Measurements from ENCODE around the gene PAM.

The PAM gene

DNA sequence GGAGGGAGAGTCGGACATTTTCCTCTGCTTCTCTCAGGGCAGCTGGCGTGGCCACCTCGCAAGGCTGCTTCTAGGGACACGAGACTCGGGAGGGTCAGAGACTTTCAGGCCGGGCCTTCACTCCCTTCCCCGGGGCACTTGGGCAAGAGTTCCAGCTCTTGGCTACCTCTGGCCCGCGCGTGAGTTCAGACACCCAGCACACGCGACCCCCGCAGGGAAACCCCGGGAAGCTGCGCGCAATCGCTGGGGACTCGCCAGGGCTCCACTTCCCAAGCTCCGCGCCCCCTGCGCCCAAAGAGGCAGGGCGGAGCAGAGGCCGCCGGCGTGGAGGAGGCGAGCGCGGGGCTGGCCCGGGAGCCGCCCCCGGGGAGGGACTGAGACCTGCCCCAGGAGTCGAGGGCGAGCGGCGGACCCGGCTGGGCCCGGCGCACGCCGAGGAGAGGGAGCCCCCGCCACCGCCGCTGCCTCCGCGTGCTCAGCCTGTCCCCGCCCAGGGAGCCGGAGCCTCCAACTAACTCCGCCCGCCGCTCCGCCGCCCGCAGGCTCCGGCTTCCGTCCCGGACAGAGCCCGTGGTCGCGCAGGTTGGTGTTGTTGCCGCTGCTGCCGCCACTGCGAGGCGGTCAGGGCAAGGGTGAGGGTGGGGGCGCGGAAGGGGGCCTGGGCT, at the start of gene PAM:
Gene PAM (plus strand): TSS at position 539 of the 665 bp plus-strand sequence. CDS start 110,891 bp downstream, outside the sequence.
- no peak within 1 kb of the TSS for H3K27ac ChIP-seq
- no peak for TF ChIP-seq ZFX (IDR thresholded peaks at IDR 0.05; ENCODE audit: borderline replicate concordance)
- TF ChIP-seq CTCF (IDR thresholded peaks at IDR 0.05): no peak

DNA sequence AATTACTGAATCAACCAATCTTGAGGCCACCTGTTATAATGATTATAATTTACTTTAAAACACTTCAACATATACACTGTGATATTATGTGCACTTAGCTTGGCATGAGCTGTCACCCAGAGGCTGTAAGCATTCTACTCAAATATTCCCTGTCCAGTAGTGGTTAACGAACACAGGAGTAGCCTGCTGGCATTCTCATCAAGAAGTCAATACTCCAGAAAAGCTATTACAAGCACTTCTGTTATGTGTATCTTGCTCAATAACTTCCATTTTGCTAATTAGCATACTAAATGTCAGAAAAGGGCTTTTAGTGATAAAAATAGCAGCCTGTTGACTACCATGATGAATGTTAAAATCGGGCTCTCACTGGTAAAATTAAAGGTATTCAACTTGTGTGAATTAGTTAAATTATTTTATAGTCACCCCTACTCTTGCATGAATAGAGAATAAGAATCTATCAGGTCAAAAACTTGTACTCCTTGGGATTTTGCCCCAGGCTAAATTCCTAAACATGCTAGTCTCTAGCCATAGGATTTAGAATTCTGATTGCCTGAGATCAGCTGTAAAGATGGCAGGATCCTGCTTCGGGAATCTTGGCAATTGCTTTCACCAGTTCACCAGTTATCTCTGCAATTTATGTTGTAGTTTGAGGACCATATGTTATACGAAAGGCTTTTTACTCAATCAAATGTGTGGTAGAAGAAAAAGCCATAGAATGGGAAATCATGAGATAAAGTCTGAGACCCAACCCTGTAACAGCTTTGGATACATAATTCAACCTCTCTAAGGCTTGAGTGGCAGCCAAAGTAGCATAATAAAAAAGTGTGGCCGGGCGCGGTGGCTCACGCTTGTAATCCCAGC, 43.4 kb upstream of the PAM start:
- no peak for TF ChIP-seq ZFX (IDR thresholded peaks at IDR 0.05; ENCODE audit: borderline replicate concordance)
- TF ChIP-seq CTCF (IDR thresholded peaks at IDR 0.05): no peak

GRCh38 chr5:102713278-102713677, 41.8 kb upstream of the PAM start:
- TF ChIP-seq ZFX (IDR thresholded peaks at IDR 0.05; ENCODE audit: borderline replicate concordance): no peak
- TF ChIP-seq CTCF (IDR thresholded peaks at IDR 0.05): no peak

More for the DNA sequence above, 43.4 kb upstream of the PAM start:
- no peak overlapping the region for H3K27ac ChIP-seq

GRCh38 chr5:102713682-102714231, 41.3 kb upstream of the PAM start:
- TF ChIP-seq ZFX (IDR thresholded peaks at IDR 0.05; ENCODE audit: borderline replicate concordance): no peak
- TF ChIP-seq CTCF (IDR thresholded peaks at IDR 0.05): no peak
- H3K27ac ChIP-seq: no peak overlapping the region

More at GRCh38 chr5:102713278-102713677, 41.8 kb upstream of the PAM start:
- H3K27ac ChIP-seq: no peak overlapping the region

GRCh38 chr5:102715082-102715807, 39.9 kb upstream of the PAM start:
- H3K27ac ChIP-seq: no peak overlapping the region
- TF ChIP-seq ZFX (IDR thresholded peaks at IDR 0.05; ENCODE audit: borderline replicate concordance) (no peak), CTCF (IDR thresholded peaks at IDR 0.05) (no peak)

GRCh38 chr5:102716017-102716416, 39.1 kb upstream of the PAM start:
- H3K27ac ChIP-seq: no peak overlapping the region
- no peak for TF ChIP-seq CTCF (IDR thresholded peaks at IDR 0.05)
- no peak for TF ChIP-seq ZFX (IDR thresholded peaks at IDR 0.05; ENCODE audit: borderline replicate concordance)

Data from 22Rv1 (cell line).